BJ (cell line): ENCODE data around the gene TAS1R3. TPM values are rescaled to one million over a fixed set of nuclear protein-coding genes. Genes with fewer than 3 reads are reported as not detected.

Experiments used
- CTCF ChIA-PET: fragments of 350-600 bp; formaldehyde crosslinking; extraction: SDS; loops from one replicate; lab custom pipeline; 2021; ENCODE audit warnings: antibody characterized with exemption, inconsistent platforms; lab: Yijun Ruan, JAX
- POLR2A ChIA-PET: fragments of 300-600 bp; sonication (Branson Sonifier 250); formaldehyde crosslinking; extraction: SDS; loops from one replicate; lab custom pipeline; 2021; ENCODE audit warnings: antibody characterized with exemption; lab: Charles Lee
- DNase-seq: peaks from one replicate; pipeline ENCODE4 v3.0.0-alpha.2; 2011; ENCODE audit warnings: low read depth
- H3K27me3 ChIP-seq: 2 replicates; pipeline ENCODE4 v1.6.0; 2011; ENCODE audit warnings: low read length; ENCODE audit not compliant: control insufficient read depth, insufficient read depth
- H3K36me3 ChIP-seq: 2 replicates; pipeline ENCODE4 v1.5.1; 2011; ENCODE audit warnings: low read length; ENCODE audit not compliant: control insufficient read depth, insufficient read depth
- H3K4me3 ChIP-seq: 2 replicates; pipeline ENCODE4 v1.5.1; 2011; ENCODE audit warnings: low read depth, mild to moderate bottlenecking, control low read depth, low read length
- CTCF ChIP-seq: IDR thresholded peaks from 2 replicates; pipeline ENCODE4 v1.5.1; 2011; ENCODE audit warnings: low read depth, mild to moderate bottlenecking, control low read depth, inconsistent platforms, low read length, moderate library complexity; ENCODE audit not compliant: insufficient read depth
- polyA plus RNA-seq: library from polyadenylated mRNA; depleted of rRNA; stranded (reverse); fragments of >200 nt; gene quantifications from 2 replicates; pipeline ENCODE4 v1.2.3, GENCODE V29; 2011

The TAS1R3 gene
- polyA plus RNA-seq, 1 experiment, result 0.11 TPM

GRCh38 chr1:1344655-1345361 is 13.7 kb downstream of the TAS1R3 start:
- ChIA-PET CTCF (interaction anchor here (0.6 to 3.6 kb wide), 5 partner anchors 9 to 29 kb away, joined by 3 to 21 read pairs (median 4); partner anchors contain the start of gene MXRA8), POLR2A (no interaction called here)
- Histone ChIP-seq H3K4me3 (no peak overlapping the region), H3K27me3 (no peaks in the 10 kb centered on the region), H3K36me3 (peaks cover 21% of the 10 kb centered on the region)
- no peak for DNase-seq
- TF ChIP-seq CTCF, result peak; percentile 55

- peaks cover 19% of the 10 kb centered on the region for H3K36me3 ChIP-seq
- ChIA-PET POLR2A (no interaction called here), CTCF (interaction anchor here (0.6 to 3.6 kb wide), 4 partner anchors 9 to 27 kb away, joined by 3 to 21 read pairs (median 8); no protein-coding TSS in a partner anchor)
- no peak for DNase-seq
- H3K4me3 ChIP-seq, result no peak overlapping the region
- H3K27me3 ChIP-seq, result no peaks in the 10 kb centered on the region
- TF ChIP-seq CTCF, result no peak
Measured at GRCh38 chr1:1345384-1345783, 14.3 kb downstream of the TAS1R3 start.

- no peak for TF ChIP-seq CTCF
- no peak for DNase-seq
- H3K4me3 ChIP-seq, result no peak overlapping the region
- ChIA-PET POLR2A (no interaction called here), CTCF (interaction anchor here (1.3 to 3.6 kb wide), 4 partner anchors 10 to 26 kb away, joined by 4 to 21 read pairs (median 12); no protein-coding TSS in a partner anchor)
- H3K27me3 ChIP-seq, result no peaks in the 10 kb centered on the region
- H3K36me3 ChIP-seq, result peaks cover 14% of the 10 kb centered on the region
Measured at GRCh38 chr1:1345860-1346500, 14.9 kb downstream of the TAS1R3 start.

- no peak for TF ChIP-seq CTCF
- ChIA-PET CTCF (interaction anchor here (1.3 to 3.6 kb wide), 4 partner anchors 11 to 41 kb away, joined by 4 to 13 read pairs (median 9); no protein-coding TSS in a partner anchor), POLR2A (no interaction called here)
- DNase-seq, result no peak
- Histone ChIP-seq H3K4me3 (no peak overlapping the region), H3K36me3 (peaks cover 8% of the 10 kb centered on the region), H3K27me3 (no peaks in the 10 kb centered on the region)
Measured at GRCh38 chr1:1346501-1346890, 15.4 kb downstream of the TAS1R3 start.

GRCh38 chr1:1347026-1347595 is 16.0 kb downstream of the TAS1R3 start:
- TF ChIP-seq CTCF, result no peak
- peak overlapping the region; percentile 78 for H3K4me3 ChIP-seq
- ChIA-PET POLR2A (interaction anchor here (0.5 to 0.7 kb wide), 2 partner anchors 268 to 287 kb away, joined by 4 to 8 read pairs; partner anchors contain the start of gene MIB2), CTCF (interaction anchor here (1.0 to 3.6 kb wide), 8 partner anchors 11 to 225 kb away, joined by 4 to 46 read pairs (median 8); partner anchors contain the start of gene AURKAIP1)
- H3K36me3 ChIP-seq, result peaks cover 8% of the 10 kb centered on the region
- DNase-seq, result no peak
- no peaks in the 10 kb centered on the region for H3K27me3 ChIP-seq
